Mesendoderm (in vitro differentiated cells): Measurements from ENCODE around the gene LRRC4C.

Source experiments
- DNase-seq: peaks from one replicate; pipeline ENCODE4 v3.0.0; 2013
- H2AK5ac ChIP-seq: 2 replicates; pipeline ENCODE4 v1.6.1; 2013; ENCODE audit warnings: low read length, inconsistent platforms
- H2BK120ac ChIP-seq: 2 replicates; pipeline ENCODE4 v1.6.1; 2013; ENCODE audit warnings: low read depth, mild to moderate bottlenecking, low read length, moderate library complexity, mixed read lengths
- H2BK15ac ChIP-seq: replicated peaks from 2 replicates; pipeline ENCODE4 v1.6.1; 2013; ENCODE audit warnings: low read depth, mild to moderate bottlenecking, moderate library complexity
- H2BK5ac ChIP-seq: 2 replicates; pipeline ENCODE4 v1.6.1; 2013; ENCODE audit warnings: low read length, inconsistent platforms
- H3K18ac ChIP-seq: 2 replicates; pipeline ENCODE4 v1.6.1; 2013; ENCODE audit warnings: mild to moderate bottlenecking, low read length, mixed read lengths
- H3K23ac ChIP-seq: one replicate; pipeline ENCODE4 v1.6.1; 2013; ENCODE audit warnings: low read length
- H3K27ac ChIP-seq: 2 replicates; pipeline ENCODE4 v1.5.1; 2013; ENCODE audit warnings: low read depth, mild to moderate bottlenecking, inconsistent platforms, low read length, moderate library complexity
- H3K27me3 ChIP-seq: 2 replicates; pipeline ENCODE4 v1.6.1; 2013; ENCODE audit warnings: low read length, control low read depth, mild to moderate bottlenecking, inconsistent platforms; ENCODE audit not compliant: insufficient read depth, poor library complexity
- H3K36me3 ChIP-seq: 2 replicates; pipeline ENCODE4 v1.6.1; 2013; ENCODE audit warnings: low read length, inconsistent platforms; ENCODE audit not compliant: control insufficient read depth, insufficient read depth
- H3K4ac ChIP-seq: one replicate; pipeline ENCODE4 v1.6.1; 2013; ENCODE audit warnings: low read depth, mild to moderate bottlenecking, low read length, moderate library complexity
- H3K4me1 ChIP-seq: 2 replicates; pipeline ENCODE4 v1.6.1; 2013; ENCODE audit warnings: low read depth, low read length, inconsistent platforms; ENCODE audit not compliant: control insufficient read depth
- H3K4me2 ChIP-seq: 2 replicates; pipeline ENCODE4 v1.6.1; 2013; ENCODE audit warnings: low read length
- H3K4me3 ChIP-seq: 2 replicates; pipeline ENCODE4 v1.5.1; 2013; ENCODE audit warnings: mild to moderate bottlenecking, low read length
- H3K56ac ChIP-seq: one replicate; pipeline ENCODE4 v1.6.1; 2013; ENCODE audit warnings: low read length
- H3K79me1 ChIP-seq: 2 replicates; pipeline ENCODE4 v1.6.1; 2013; ENCODE audit warnings: low read length, inconsistent platforms
- H3K79me2 ChIP-seq: 2 replicates; pipeline ENCODE4 v1.6.1; 2013; ENCODE audit warnings: mild to moderate bottlenecking, low read length; ENCODE audit not compliant: control insufficient read depth, insufficient read depth
- H3K9ac ChIP-seq: 2 replicates; pipeline ENCODE4 v1.6.1; 2013; ENCODE audit warnings: low read length, inconsistent platforms
- H4K5ac ChIP-seq: one replicate; pipeline ENCODE4 v1.6.1; 2013; ENCODE audit warnings: low read length
- H4K8ac ChIP-seq: one replicate; pipeline ENCODE4 v1.6.1; 2013; ENCODE audit warnings: low read depth, mild to moderate bottlenecking, control low read depth, low read length, moderate library complexity
- WGBS: extraction: QIAGEN DNeasy Blood & Tissue Kit; methylation state at CpG from one replicate; pipeline ENCODE4 v1.1.7; 2013; ENCODE audit warnings: low lambda C conversion rate, missing lambda C conversion rate; ENCODE audit not compliant: insufficient coverage; ENCODE audit errors: extremely low coverage; 5-methylcytosine and 5-hydroxymethylcytosine counted together

Gene LRRC4C

GRCh38 chr11:40281052-40281580 is 1178.3 kb downstream of the LRRC4C start:
- no peak overlapping the region for H3K23ac ChIP-seq
- H2BK15ac ChIP-seq = no peak overlapping the region
- no peak overlapping the region for H3K27ac ChIP-seq
- no peak overlapping the region for H2AK5ac ChIP-seq
- H3K18ac ChIP-seq = no peak overlapping the region
- no peak overlapping the region for H4K8ac ChIP-seq
- whole genome bisulfite sequencing = no CpG with 5 or more reads among the region's 6 CpGs
- no peaks in the 10 kb centered on the region for H3K4me1 ChIP-seq
- H3K27me3 ChIP-seq = no peaks in the 10 kb centered on the region
- no peaks in the 10 kb centered on the region for H3K79me2 ChIP-seq
- H3K4me2 ChIP-seq = no peak overlapping the region
- H2BK5ac ChIP-seq = no peak overlapping the region
- no peak overlapping the region for H3K9ac ChIP-seq
- H4K5ac ChIP-seq = no peak overlapping the region
- H2BK120ac ChIP-seq = no peak overlapping the region
- H3K4me3 ChIP-seq = no peak overlapping the region
- H3K79me1 ChIP-seq = no peaks in the 10 kb centered on the region
- peak; percentile 33 for DNase-seq
- no peak overlapping the region for H3K4ac ChIP-seq
- no peaks in the 10 kb centered on the region for H3K36me3 ChIP-seq
- no peak overlapping the region for H3K56ac ChIP-seq

GRCh38 chr11:40280159-40281051 is 1179.0 kb downstream of the LRRC4C start:
- Histone ChIP-seq H3K9ac (no peak overlapping the region), H3K36me3 (no peaks in the 10 kb centered on the region), H3K56ac (no peak overlapping the region), H4K5ac (no peak overlapping the region), H3K27ac (no peak overlapping the region), H3K4me1 (no peaks in the 10 kb centered on the region), H4K8ac (no peak overlapping the region), H2BK5ac (no peak overlapping the region), H2AK5ac (no peak overlapping the region), H3K27me3 (no peaks in the 10 kb centered on the region), H3K18ac (no peak overlapping the region), H3K4me2 (no peak overlapping the region), H2BK120ac (no peak overlapping the region), H3K23ac (no peak overlapping the region), H3K4ac (no peak overlapping the region), H3K79me2 (no peaks in the 10 kb centered on the region), H2BK15ac (no peak overlapping the region), H3K79me1 (no peaks in the 10 kb centered on the region), H3K4me3 (no peak overlapping the region)
- no CpG with 5 or more reads among the region's 18 CpGs for WGBS
- DNase-seq = peak; percentile 45

GRCh38 chr11:40276960-40277359 is 1182.5 kb downstream of the LRRC4C start:
- H4K5ac ChIP-seq = no peak overlapping the region
- no peaks in the 10 kb centered on the region for H3K4me1 ChIP-seq
- H2BK15ac ChIP-seq = no peak overlapping the region
- no peak overlapping the region for H3K4me3 ChIP-seq
- H3K9ac ChIP-seq = no peak overlapping the region
- no peak overlapping the region for H2BK5ac ChIP-seq
- no peak overlapping the region for H2AK5ac ChIP-seq
- no peak overlapping the region for H3K4me2 ChIP-seq
- no peak overlapping the region for H3K56ac ChIP-seq
- no peak overlapping the region for H3K4ac ChIP-seq
- H3K23ac ChIP-seq = no peak overlapping the region
- no peak overlapping the region for H3K27ac ChIP-seq
- DNase-seq = no peak
- no peak overlapping the region for H4K8ac ChIP-seq
- no peaks in the 10 kb centered on the region for H3K79me1 ChIP-seq
- H3K18ac ChIP-seq = no peak overlapping the region
- WGBS = no CpG with 5 or more reads among the region's 1 CpG
- H2BK120ac ChIP-seq = no peak overlapping the region
- H3K79me2 ChIP-seq = no peaks in the 10 kb centered on the region
- H3K27me3 ChIP-seq = no peaks in the 10 kb centered on the region
- no peaks in the 10 kb centered on the region for H3K36me3 ChIP-seq

- H3K79me2 ChIP-seq = no peaks in the 10 kb centered on the region
- H3K4me3 ChIP-seq = no peak overlapping the region
- H3K79me1 ChIP-seq = no peaks in the 10 kb centered on the region
- H3K9ac ChIP-seq = no peak overlapping the region
- no peak overlapping the region for H4K5ac ChIP-seq
- H3K36me3 ChIP-seq = no peaks in the 10 kb centered on the region
- no peak overlapping the region for H3K27ac ChIP-seq
- H3K4ac ChIP-seq = no peak overlapping the region
- H3K23ac ChIP-seq = no peak overlapping the region
- H3K4me1 ChIP-seq = no peaks in the 10 kb centered on the region
- no peak for DNase-seq
- H3K18ac ChIP-seq = no peak overlapping the region
- H2AK5ac ChIP-seq = no peak overlapping the region
- no CpG with 5 or more reads among the region's 3 CpGs for WGBS
- no peak overlapping the region for H2BK120ac ChIP-seq
- no peak overlapping the region for H3K56ac ChIP-seq
- H4K8ac ChIP-seq = no peak overlapping the region
- no peak overlapping the region for H3K4me2 ChIP-seq
- no peak overlapping the region for H2BK5ac ChIP-seq
- no peak overlapping the region for H2BK15ac ChIP-seq
- no peaks in the 10 kb centered on the region for H3K27me3 ChIP-seq
These were observed 1185.4 kb downstream of the LRRC4C start for GRCh38 chr11:40274017-40274416.

GRCh38 chr11:40273192-40273732 is 1186.2 kb downstream of the LRRC4C start:
- H2AK5ac ChIP-seq = no peak overlapping the region
- H3K79me1 ChIP-seq = no peaks in the 10 kb centered on the region
- no peak overlapping the region for H3K27ac ChIP-seq
- no peak overlapping the region for H3K4me2 ChIP-seq
- H3K9ac ChIP-seq = no peak overlapping the region
- DNase-seq = no peak
- WGBS = no CpG with 5 or more reads among the region's 1 CpG
- no peak overlapping the region for H3K4ac ChIP-seq
- H3K56ac ChIP-seq = no peak overlapping the region
- no peak overlapping the region for H4K5ac ChIP-seq
- H3K36me3 ChIP-seq = no peaks in the 10 kb centered on the region
- H3K4me1 ChIP-seq = no peaks in the 10 kb centered on the region
- no peak overlapping the region for H3K4me3 ChIP-seq
- H3K18ac ChIP-seq = no peak overlapping the region
- no peaks in the 10 kb centered on the region for H3K79me2 ChIP-seq
- no peak overlapping the region for H4K8ac ChIP-seq
- H2BK120ac ChIP-seq = no peak overlapping the region
- no peak overlapping the region for H3K23ac ChIP-seq
- H3K27me3 ChIP-seq = no peaks in the 10 kb centered on the region
- H2BK5ac ChIP-seq = no peak overlapping the region
- no peak overlapping the region for H2BK15ac ChIP-seq
